Astrocyte (in vitro differentiated cells and primary cell): Measurements from ENCODE around the gene UQCC5. TPM values are rescaled to one million over a fixed set of nuclear protein-coding genes. Genes with fewer than 3 reads are reported as not detected.

Experiments
- DNase-seq: peaks from one replicate; pipeline ENCODE4 v3.0.0-alpha.2; 2010; ENCODE audit warnings: low read depth
- FAIRE-seq: peaks from 2 replicates; lab custom pipeline; 2011; peaks lifted over from hg19 to GRCh38; lab: Jason Lieb, UNC
- H2AFZ ChIP-seq: 2 replicates; pipeline ENCODE4 v1.6.0; 2012; ENCODE audit warnings: low read depth, low read length, inconsistent platforms
- H3K27ac ChIP-seq: 2 replicates; pipeline ENCODE4 v1.5.1; 2011; ENCODE audit warnings: low read depth, low read length, inconsistent platforms
- H3K27me3 ChIP-seq: 2 replicates; pipeline ENCODE4 v1.6.0; 2011; ENCODE audit warnings: low read length, inconsistent platforms; ENCODE audit not compliant: insufficient read depth
- H3K36me3 ChIP-seq: 2 replicates; pipeline ENCODE4 v1.5.1; 2011; ENCODE audit warnings: low read length, inconsistent platforms; ENCODE audit not compliant: insufficient read depth
- H3K4me1 ChIP-seq: 2 replicates; pipeline ENCODE4 v1.5.1; 2011; ENCODE audit warnings: low read length, inconsistent platforms; ENCODE audit not compliant: insufficient read depth
- H3K4me2 ChIP-seq: 2 replicates; pipeline ENCODE4 v1.6.0; 2012; ENCODE audit warnings: low read length, inconsistent platforms
- H3K4me3 ChIP-seq: 2 replicates; pipeline ENCODE4 v1.5.1; 2011; ENCODE audit warnings: low read depth, mild to moderate bottlenecking, low read length, inconsistent platforms; ENCODE audit not compliant: insufficient read depth
- H3K79me2 ChIP-seq: 2 replicates; pipeline ENCODE4 v1.6.0; 2012; ENCODE audit warnings: mild to moderate bottlenecking, low read length, inconsistent platforms; ENCODE audit not compliant: insufficient read depth
- H3K9ac ChIP-seq: 2 replicates; pipeline ENCODE4 v1.6.0; 2012; ENCODE audit warnings: mild to moderate bottlenecking, low read length, inconsistent platforms
- H3K9me3 ChIP-seq: 2 replicates; pipeline ENCODE4 v1.5.1; 2012; ENCODE audit warnings: low read depth, mild to moderate bottlenecking, low read length, inconsistent platforms; ENCODE audit not compliant: insufficient read depth
- H4K20me1 ChIP-seq: 2 replicates; pipeline ENCODE4 v1.6.0; 2012; ENCODE audit warnings: low read length, inconsistent platforms; ENCODE audit not compliant: insufficient read depth
- H3K27ac Mint-ChIP-seq: one replicate; pipeline ENCODE4 v1.8.0; 2021; ENCODE audit warnings: mild to moderate bottlenecking, mixed read lengths; ENCODE audit not compliant: unreplicated experiment
- H3K27me3 Mint-ChIP-seq: one replicate; pipeline ENCODE4 v1.8.0; 2021; ENCODE audit warnings: low read depth, mixed read lengths; ENCODE audit not compliant: unreplicated experiment
- H3K36me3 Mint-ChIP-seq: one replicate; pipeline ENCODE4 v1.8.0; 2021; ENCODE audit warnings: low read depth, mixed read lengths; ENCODE audit not compliant: unreplicated experiment
- H3K4me1 Mint-ChIP-seq: one replicate; pipeline ENCODE4 v1.8.0; 2021; ENCODE audit warnings: low read depth, mixed read lengths; ENCODE audit not compliant: unreplicated experiment
- H3K4me3 Mint-ChIP-seq: one replicate; pipeline ENCODE4 v1.8.0; 2021; ENCODE audit warnings: mild to moderate bottlenecking, moderate library complexity, mixed read lengths; ENCODE audit not compliant: unreplicated experiment
- H3K9me3 Mint-ChIP-seq: one replicate; pipeline ENCODE4 v1.8.0; 2021; ENCODE audit warnings: mild to moderate bottlenecking, mixed read lengths; ENCODE audit not compliant: unreplicated experiment
- EZH2 ChIP-seq: IDR thresholded peaks from 2 replicates; pipeline ENCODE4 v1.6.1; 2012; ENCODE audit warnings: mild to moderate bottlenecking, low read length, inconsistent platforms; ENCODE audit not compliant: insufficient read depth
- total RNA-seq: library from RNA; stranded (reverse); gene quantifications from 2 replicates; pipeline ENCODE4 v1.2.1, GENCODE V29; 2021
- TF ChIP-seq, protein P1 (sequence below): IDR thresholded peaks from 2 replicates; pipeline ENCODE4 v1.5.1; 2011; ENCODE audit warnings: low read depth, mild to moderate bottlenecking, inconsistent platforms, low read length, moderate library complexity; ENCODE audit not compliant: insufficient read depth

UQCC5 gene
- total RNA-seq, 1 donor from 2014 or later, result 22.9 TPM

DNA sequence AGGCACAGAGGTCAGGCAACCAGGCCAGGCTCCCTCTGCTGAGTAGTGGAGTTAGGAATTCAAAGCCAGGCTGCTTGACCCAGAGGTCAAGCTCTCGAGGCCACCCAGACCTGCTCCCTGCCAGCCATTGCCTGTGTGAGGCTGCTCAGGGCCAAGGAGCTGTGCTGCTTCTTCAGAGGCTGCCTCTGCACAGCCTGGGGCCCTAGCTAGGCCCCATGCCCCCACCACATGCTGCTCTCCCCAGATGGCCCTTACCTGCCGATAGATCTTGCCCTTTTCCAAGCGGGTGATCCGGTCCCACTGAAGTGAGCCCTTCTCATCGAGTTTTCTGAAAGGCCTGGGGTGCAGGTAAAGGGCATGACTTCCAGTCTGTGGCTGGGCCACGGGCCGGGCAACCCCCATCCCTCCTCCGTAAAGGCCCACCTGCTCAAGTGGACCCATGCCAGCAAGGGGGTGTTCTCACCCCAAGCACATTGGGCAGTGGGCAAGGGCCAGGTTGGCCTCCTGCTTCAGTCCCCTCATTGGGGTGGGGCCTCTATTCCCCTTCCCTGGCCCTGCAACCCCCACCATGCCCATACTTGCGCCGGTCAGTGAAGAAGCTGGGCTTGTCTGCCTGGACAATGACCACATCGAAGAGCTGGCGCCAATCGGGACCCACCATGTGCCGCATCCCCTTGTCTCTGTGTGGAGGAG is 9.2 kb upstream of the UQCC5 start:
- Mint-ChIP-seq H3K36me3 (peaks cover 23% of the 10 kb centered on the region), H3K4me3 (no peak overlapping the region), H3K27me3 (no peaks in the 10 kb centered on the region), H3K27ac (no peak overlapping the region), H3K9me3 (no peaks in the 10 kb centered on the region), H3K4me1 (peaks cover 10% of the 10 kb centered on the region)
- Histone ChIP-seq H3K4me1 (peaks cover 24% of the 10 kb centered on the region), H3K36me3 (peaks cover 29% of the 10 kb centered on the region), H3K79me2 (peaks cover 42% of the 10 kb centered on the region), H3K4me2 (no peak overlapping the region), H3K9me3 (no peaks in the 10 kb centered on the region), H4K20me1 (peaks cover 84% of the 10 kb centered on the region), H3K27ac (no peak overlapping the region), H2AFZ (no peak overlapping the region), H3K4me3 (no peak overlapping the region), H3K27me3 (no peaks in the 10 kb centered on the region), H3K9ac (no peak overlapping the region)
- TF ChIP-seq, protein P1, sequence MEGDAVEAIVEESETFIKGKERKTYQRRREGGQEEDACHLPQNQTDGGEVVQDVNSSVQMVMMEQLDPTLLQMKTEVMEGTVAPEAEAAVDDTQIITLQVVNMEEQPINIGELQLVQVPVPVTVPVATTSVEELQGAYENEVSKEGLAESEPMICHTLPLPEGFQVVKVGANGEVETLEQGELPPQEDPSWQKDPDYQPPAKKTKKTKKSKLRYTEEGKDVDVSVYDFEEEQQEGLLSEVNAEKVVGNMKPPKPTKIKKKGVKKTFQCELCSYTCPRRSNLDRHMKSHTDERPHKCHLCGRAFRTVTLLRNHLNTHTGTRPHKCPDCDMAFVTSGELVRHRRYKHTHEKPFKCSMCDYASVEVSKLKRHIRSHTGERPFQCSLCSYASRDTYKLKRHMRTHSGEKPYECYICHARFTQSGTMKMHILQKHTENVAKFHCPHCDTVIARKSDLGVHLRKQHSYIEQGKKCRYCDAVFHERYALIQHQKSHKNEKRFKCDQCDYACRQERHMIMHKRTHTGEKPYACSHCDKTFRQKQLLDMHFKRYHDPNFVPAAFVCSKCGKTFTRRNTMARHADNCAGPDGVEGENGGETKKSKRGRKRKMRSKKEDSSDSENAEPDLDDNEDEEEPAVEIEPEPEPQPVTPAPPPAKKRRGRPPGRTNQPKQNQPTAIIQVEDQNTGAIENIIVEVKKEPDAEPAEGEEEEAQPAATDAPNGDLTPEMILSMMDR, result no peak
- no peak for DNase-seq
- FAIRE-seq, result no peak

DNA sequence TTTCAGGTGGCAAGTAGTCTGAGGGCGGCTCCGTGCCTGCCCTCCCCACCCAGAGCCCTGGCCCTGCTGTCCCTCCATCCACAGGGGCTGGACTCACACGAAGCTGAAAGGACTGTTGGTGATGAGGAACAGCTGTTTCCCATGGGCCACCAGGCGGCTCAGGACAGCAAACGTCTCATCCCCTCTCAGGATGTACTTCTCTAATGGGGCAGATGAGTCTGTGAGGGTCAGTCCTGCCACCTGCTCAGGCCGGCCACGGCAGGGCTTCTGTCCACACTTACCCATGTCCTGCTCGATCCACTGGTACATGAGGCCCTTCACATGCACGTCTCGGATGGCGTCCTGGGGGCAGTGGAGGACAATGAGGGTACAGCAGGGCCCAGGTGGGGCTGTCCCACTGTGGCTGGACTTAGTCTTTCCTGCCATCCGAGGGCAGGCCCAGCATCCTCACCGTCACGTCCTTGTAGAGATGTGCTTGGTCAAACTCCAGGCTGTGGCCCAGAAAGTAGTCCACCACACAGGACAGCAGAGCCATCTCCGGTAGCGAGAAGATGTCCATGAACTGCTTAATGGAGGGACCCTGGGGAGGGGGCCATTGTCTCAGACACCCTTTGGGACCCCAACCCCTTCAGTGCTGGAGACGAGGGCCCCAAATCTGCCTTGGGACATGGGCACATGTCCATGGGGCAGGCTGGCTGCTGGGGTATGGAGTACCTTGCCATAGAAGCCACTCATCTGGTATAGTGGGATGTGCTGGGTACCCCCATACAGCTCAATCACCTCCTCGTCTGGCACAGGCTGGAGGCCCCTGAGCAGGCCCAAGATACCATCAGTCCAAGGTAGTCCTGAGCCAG is 8.4 kb upstream of the UQCC5 start:
- H3K79me2 ChIP-seq, result peaks cover 50% of the 10 kb centered on the region
- H4K20me1 ChIP-seq, result peaks cover 84% of the 10 kb centered on the region
- peaks cover 10% of the 10 kb centered on the region for H3K4me1 Mint-ChIP-seq
- DNase-seq, result no peak
- no peaks in the 10 kb centered on the region for H3K9me3 ChIP-seq
- H3K4me1 ChIP-seq, result peaks cover 29% of the 10 kb centered on the region
- H3K36me3 Mint-ChIP-seq, result peaks cover 25% of the 10 kb centered on the region
- H2AFZ ChIP-seq, result no peak overlapping the region
- no peak for TF ChIP-seq EZH2
- TF ChIP-seq, protein P1, result no peak
- H3K27ac ChIP-seq, result no peak overlapping the region
- no peaks in the 10 kb centered on the region for H3K27me3 ChIP-seq
- peaks cover 29% of the 10 kb centered on the region for H3K36me3 ChIP-seq
- H3K27ac Mint-ChIP-seq, result no peak overlapping the region
- no peaks in the 10 kb centered on the region for H3K9me3 Mint-ChIP-seq
- H3K27me3 Mint-ChIP-seq, result no peaks in the 10 kb centered on the region
- FAIRE-seq, result no peak
- no peak overlapping the region for H3K4me2 ChIP-seq
- H3K4me3 Mint-ChIP-seq, result no peak overlapping the region
- no peak overlapping the region for H3K4me3 ChIP-seq
- H3K9ac ChIP-seq, result no peak overlapping the region
